Stomach (tissue), 4 donors: ENCODE data around the gene MTMR10.

ENCODE experiments used
- EP300 ChIP-seq: sonication (generic); formaldehyde crosslinking; IDR thresholded peaks from one replicate; pipeline ENCODE4 v1.6.1; 2017; ENCODE audit warnings: antibody characterized with exemption
- POLR2A ChIP-seq, 4 donors: fragments of 450-650 bp; IDR thresholded peaks; one replicate each; pipeline ENCODE4 v1.6.1; 2016; ENCODE audit warnings: antibody characterized with exemption in 4 of 4, control low read depth in 2 of 4, mild to moderate bottlenecking in 1 of 4, moderate library complexity in 1 of 4
- POLR2AphosphoS5 ChIP-seq, 3 donors: sonication (generic); formaldehyde crosslinking; IDR thresholded peaks; one replicate each; pipeline ENCODE4 v1.6.1; 2016; ENCODE audit warnings: antibody characterized with exemption in 3 of 3
- TF ChIP-seq, protein P1 (sequence below), 7 experiments: fragments of 450-650 bp in 4 of 7; fragments of 200-600 bp in 3 of 7; sonication (generic) in 3 of 7; IDR thresholded peaks; one replicate each; pipeline ENCODE4 v1.5.1; 2016 to 2019; ENCODE audit warnings: antibody characterized with exemption in 7 of 7, control low read depth in 2 of 7, mild to moderate bottlenecking in 1 of 7

DNA sequence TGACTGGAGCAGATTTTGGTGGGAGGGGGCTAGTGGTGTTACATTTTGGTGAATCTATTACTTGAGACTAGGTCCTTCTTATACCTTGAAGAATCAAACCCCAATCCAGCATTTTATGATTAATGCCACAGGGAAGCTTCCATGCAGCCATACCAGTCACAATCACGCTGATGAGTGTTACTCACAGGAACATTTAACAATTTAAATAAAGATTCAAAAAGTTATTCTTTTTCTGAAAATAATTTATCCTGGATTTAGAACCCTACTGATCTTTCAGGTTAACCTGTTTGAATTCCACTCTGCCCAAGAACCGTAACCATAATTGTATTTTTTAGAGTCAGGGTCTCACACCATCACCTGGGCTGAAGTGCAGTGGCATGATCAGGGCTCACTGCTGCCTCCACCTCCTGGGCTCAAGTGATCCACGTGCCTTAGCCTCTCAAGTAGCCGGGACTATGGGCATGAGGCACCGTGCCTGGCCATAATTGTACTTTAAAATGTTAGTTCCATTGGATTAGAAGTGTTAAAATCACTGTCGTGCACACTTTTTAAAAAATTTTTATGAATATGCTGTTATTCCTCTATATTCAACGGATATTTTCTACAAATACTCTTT is 929 bp upstream of the MTMR10 start:
- TF ChIP-seq POLR2AphosphoS5 (IDR thresholded peaks at IDR 0.05): no peak
- TF ChIP-seq, protein P1, sequence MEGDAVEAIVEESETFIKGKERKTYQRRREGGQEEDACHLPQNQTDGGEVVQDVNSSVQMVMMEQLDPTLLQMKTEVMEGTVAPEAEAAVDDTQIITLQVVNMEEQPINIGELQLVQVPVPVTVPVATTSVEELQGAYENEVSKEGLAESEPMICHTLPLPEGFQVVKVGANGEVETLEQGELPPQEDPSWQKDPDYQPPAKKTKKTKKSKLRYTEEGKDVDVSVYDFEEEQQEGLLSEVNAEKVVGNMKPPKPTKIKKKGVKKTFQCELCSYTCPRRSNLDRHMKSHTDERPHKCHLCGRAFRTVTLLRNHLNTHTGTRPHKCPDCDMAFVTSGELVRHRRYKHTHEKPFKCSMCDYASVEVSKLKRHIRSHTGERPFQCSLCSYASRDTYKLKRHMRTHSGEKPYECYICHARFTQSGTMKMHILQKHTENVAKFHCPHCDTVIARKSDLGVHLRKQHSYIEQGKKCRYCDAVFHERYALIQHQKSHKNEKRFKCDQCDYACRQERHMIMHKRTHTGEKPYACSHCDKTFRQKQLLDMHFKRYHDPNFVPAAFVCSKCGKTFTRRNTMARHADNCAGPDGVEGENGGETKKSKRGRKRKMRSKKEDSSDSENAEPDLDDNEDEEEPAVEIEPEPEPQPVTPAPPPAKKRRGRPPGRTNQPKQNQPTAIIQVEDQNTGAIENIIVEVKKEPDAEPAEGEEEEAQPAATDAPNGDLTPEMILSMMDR (IDR thresholded peaks at IDR 0.05): no peak
- TF ChIP-seq EP300: no peak
- TF ChIP-seq POLR2A (IDR thresholded peaks at IDR 0.05): no peak
